K562 (cell line): ENCODE results near the gene ITGB1BP2. TPM values are rescaled to one million over a fixed set of nuclear protein-coding genes. Genes with fewer than 3 reads are reported as not detected.

ENCODE experiments used
- AFF4 ChIP-seq: sonication (generic); formaldehyde crosslinking; IDR thresholded peaks from 2 replicates; pipeline ENCODE4 v1.8.0; 2023; ENCODE audit warnings: mild to moderate bottlenecking, missing genetic modification reagents
- ATF7 ChIP-seq: fragments of 450-650 bp; IDR thresholded peaks from 2 replicates; pipeline ENCODE4 v1.7.1; 2014; ENCODE audit warnings: mild to moderate bottlenecking, moderate library complexity
- CAMTA2 ChIP-seq: fragments of 250-450 bp; sonication (Bioruptor Pico); conservative IDR thresholded peaks from 2 replicates; pipeline ENCODE4 v1.5.1; 2022
- CBX1 ChIP-seq: sonication (generic); IDR thresholded peaks from 2 replicates; pipeline ENCODE4 v1.6.1; 2016; ENCODE audit warnings: antibody characterized with exemption, low read depth, mild to moderate bottlenecking
- EGR1 ChIP-seq: fragments of 450-650 bp; conservative IDR thresholded peaks from 2 replicates; pipeline ENCODE4 v1.6.1; 2017; ENCODE audit warnings: mild to moderate bottlenecking
- HCFC1 ChIP-seq: IDR thresholded peaks from 2 replicates; pipeline ENCODE4 v1.6.1; 2012; ENCODE audit warnings: low read depth, low read length, improper control_type of control experiment
- HNRNPK ChIP-seq: fragments of 200-400 bp; formaldehyde crosslinking; IDR thresholded peaks from one replicate; pipeline ENCODE4 v1.6.1; 2018; ENCODE audit warnings: mild to moderate bottlenecking, low read depth, low read length; ENCODE audit not compliant: poor library complexity, severe bottlenecking
- MCM3 ChIP-seq: fragments of 450-650 bp; IDR thresholded peaks from 2 replicates; pipeline ENCODE4 v1.6.1; 2016
- MTA3 ChIP-seq: fragments of 450-650 bp; formaldehyde crosslinking; IDR thresholded peaks from 2 replicates; pipeline ENCODE4 v1.6.1; 2017; ENCODE audit warnings: mild to moderate bottlenecking, borderline replicate concordance
- NCOA4 ChIP-seq: fragments of 450-650 bp; IDR thresholded peaks from 2 replicates; pipeline ENCODE4 v1.6.1; 2018; ENCODE audit warnings: mild to moderate bottlenecking; ENCODE audit not compliant: partially characterized antibody
- SIN3B ChIP-seq: fragments of 450-650 bp; IDR thresholded peaks from 2 replicates; pipeline ENCODE4 v1.6.1; 2017; ENCODE audit warnings: low read depth, mild to moderate bottlenecking, moderate library complexity
- SNIP1 ChIP-seq: fragments of 450-650 bp; IDR thresholded peaks from 2 replicates; pipeline ENCODE4 v1.7.1; 2017; ENCODE audit warnings: low read depth, mild to moderate bottlenecking
- ZBTB8A ChIP-seq: fragments of 450-650 bp; IDR thresholded peaks from 2 replicates; pipeline ENCODE4 v1.6.1; 2018; ENCODE audit warnings: mild to moderate bottlenecking, moderate library complexity; ENCODE audit not compliant: partially characterized antibody
- ZC3H8 ChIP-seq: fragments of 450-650 bp; IDR thresholded peaks from 2 replicates; pipeline ENCODE4 v1.6.1; 2017
- ZNF140 ChIP-seq: fragments of 250-450 bp; sonication (Bioruptor Pico); IDR thresholded peaks from 2 replicates; pipeline ENCODE4 v1.8.0; 2021; ENCODE audit warnings: moderate library complexity, mild to moderate bottlenecking, inconsistent platforms
- ZNF354B ChIP-seq: fragments of 250-450 bp; sonication (Bioruptor Pico); IDR thresholded peaks from 2 replicates; pipeline ENCODE4 v1.4.0; 2020
- ZNF785 ChIP-seq: fragments of 250-450 bp; sonication (Bioruptor Pico); IDR thresholded peaks from 2 replicates; pipeline ENCODE4 v1.4.0; 2020; ENCODE audit warnings: mild to moderate bottlenecking
- polyA plus RNA-seq, 8 experiments: library from polyadenylated mRNA; depleted of rRNA in 4 of 8; stranded (reverse) in 5 of 8; unstranded in 3 of 8; fragments of >200 nt; fragmentation: Nextera tagmentation in 2 of 8; fragmentation: Illumina TruSeq in 1 of 8; extraction: Ambion mirVana in 2 of 8; extraction: Trizol in 1 of 8; gene quantifications; 2 replicates each; pipeline versions ENCODE4 v1.2.1 to v1.2.3, GENCODE V29; 2011 to 2014; ENCODE audit warnings: inconsistent platforms in 1 of 8, missing spikeins in 1 of 8
- total RNA-seq, 7 experiments: library from RNA; depleted of rRNA in 6 of 7; stranded (reverse); fragments of >200 nt in 6 of 7; fragmentation: Illumina TruSeq in 2 of 7; extraction: Trizol in 2 of 7; gene quantifications; 2 replicates each; pipeline versions ENCODE4 v1.2.1 to v1.2.3, GENCODE V29; 2011 to 2021; ENCODE audit warnings: low replicate concordance in 1 of 7
- TF ChIP-seq, protein P1 (sequence below): fragments of 450-650 bp; formaldehyde crosslinking; IDR thresholded peaks from 2 replicates; pipeline ENCODE4 v1.4.0; 2020; ENCODE audit warnings: mild to moderate bottlenecking
- TF ChIP-seq, protein P2 (sequence below): fragments of 150-350 bp; IDR thresholded peaks from 2 replicates; pipeline ENCODE4 v1.6.1; 2014; ENCODE audit warnings: low read depth, mild to moderate bottlenecking, low read length, borderline replicate concordance
- TF ChIP-seq, protein P3 (sequence below): fragments of 450-650 bp; formaldehyde crosslinking; conservative IDR thresholded peaks from 2 replicates; pipeline ENCODE4 v1.4.0; 2022; ENCODE audit warnings: mild to moderate bottlenecking, missing genetic modification characterization

The ITGB1BP2 gene
- total and polyA plus RNA-seq, 9 of the 15 experiments (the other 6 are each of a cell fraction or from before 2014, with no cell fraction given), result 1.6 to 4.0 (median 1.9) TPM

DNA sequence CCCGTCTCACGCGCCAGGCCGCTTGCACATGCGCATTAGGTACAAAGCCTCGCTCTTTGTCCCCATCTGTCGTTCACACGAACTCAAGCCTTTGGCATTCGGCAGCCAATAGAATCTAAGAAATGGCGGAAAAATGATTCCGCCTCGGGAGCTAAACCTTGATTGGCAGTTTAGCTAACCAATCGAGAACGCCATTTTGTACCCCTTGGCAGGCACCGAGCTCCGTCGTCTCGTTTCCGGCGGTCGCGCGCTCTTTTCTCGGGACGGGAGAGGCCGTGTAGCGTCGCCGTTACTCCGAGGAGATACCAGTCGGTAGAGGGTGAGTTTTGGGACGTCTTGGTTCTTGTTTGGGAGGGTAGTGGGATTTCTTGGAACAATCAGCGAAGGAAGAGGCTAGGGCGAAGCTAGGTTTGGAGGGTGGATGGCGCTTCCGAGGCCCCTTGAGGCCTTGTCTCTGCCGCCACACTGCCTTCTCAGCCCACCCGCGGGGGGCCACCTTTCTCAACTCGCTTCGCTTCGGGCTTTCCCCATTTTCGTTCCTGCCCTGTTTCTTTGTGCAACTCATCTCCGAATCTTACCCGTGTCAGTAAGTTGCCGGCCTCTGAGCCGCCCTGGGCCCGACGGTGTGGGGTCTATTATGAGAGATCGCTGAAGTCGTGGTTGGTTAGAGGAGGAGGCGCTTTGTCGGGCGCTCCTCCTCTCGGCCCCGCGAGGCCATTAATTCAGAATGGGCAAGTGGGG lies 18.0 kb upstream of the ITGB1BP2 start, which contains the start of gene NONO (continued):
- TF ChIP-seq HCFC1, result no peak
- TF ChIP-seq, protein P1, sequence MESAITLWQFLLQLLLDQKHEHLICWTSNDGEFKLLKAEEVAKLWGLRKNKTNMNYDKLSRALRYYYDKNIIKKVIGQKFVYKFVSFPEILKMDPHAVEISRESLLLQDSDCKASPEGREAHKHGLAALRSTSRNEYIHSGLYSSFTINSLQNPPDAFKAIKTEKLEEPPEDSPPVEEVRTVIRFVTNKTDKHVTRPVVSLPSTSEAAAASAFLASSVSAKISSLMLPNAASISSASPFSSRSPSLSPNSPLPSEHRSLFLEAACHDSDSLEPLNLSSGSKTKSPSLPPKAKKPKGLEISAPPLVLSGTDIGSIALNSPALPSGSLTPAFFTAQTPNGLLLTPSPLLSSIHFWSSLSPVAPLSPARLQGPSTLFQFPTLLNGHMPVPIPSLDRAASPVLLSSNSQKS, result no peak
- TF ChIP-seq, protein P2, sequence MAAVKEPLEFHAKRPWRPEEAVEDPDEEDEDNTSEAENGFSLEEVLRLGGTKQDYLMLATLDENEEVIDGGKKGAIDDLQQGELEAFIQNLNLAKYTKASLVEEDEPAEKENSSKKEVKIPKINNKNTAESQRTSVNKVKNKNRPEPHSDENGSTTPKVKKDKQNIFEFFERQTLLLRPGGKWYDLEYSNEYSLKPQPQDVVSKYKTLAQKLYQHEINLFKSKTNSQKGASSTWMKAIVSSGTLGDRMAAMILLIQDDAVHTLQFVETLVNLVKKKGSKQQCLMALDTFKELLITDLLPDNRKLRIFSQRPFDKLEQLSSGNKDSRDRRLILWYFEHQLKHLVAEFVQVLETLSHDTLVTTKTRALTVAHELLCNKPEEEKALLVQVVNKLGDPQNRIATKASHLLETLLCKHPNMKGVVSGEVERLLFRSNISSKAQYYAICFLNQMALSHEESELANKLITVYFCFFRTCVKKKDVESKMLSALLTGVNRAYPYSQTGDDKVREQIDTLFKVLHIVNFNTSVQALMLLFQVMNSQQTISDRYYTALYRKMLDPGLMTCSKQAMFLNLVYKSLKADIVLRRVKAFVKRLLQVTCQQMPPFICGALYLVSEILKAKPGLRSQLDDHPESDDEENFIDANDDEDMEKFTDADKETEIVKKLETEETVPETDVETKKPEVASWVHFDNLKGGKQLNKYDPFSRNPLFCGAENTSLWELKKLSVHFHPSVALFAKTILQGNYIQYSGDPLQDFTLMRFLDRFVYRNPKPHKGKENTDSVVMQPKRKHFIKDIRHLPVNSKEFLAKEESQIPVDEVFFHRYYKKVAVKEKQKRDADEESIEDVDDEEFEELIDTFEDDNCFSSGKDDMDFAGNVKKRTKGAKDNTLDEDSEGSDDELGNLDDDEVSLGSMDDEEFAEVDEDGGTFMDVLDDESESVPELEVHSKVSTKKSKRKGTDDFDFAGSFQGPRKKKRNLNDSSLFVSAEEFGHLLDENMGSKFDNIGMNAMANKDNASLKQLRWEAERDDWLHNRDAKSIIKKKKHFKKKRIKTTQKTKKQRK, result no peak
- TF ChIP-seq, protein P3, sequence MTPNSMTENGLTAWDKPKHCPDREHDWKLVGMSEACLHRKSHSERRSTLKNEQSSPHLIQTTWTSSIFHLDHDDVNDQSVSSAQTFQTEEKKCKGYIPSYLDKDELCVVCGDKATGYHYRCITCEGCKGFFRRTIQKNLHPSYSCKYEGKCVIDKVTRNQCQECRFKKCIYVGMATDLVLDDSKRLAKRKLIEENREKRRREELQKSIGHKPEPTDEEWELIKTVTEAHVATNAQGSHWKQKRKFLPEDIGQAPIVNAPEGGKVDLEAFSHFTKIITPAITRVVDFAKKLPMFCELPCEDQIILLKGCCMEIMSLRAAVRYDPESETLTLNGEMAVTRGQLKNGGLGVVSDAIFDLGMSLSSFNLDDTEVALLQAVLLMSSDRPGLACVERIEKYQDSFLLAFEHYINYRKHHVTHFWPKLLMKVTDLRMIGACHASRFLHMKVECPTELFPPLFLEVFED (CRISPR knock-in tag), result no peak
- TF ChIP-seq MCM3, result no peak
- TF ChIP-seq HNRNPK, result no peak
- TF ChIP-seq NCOA4, result no peak
- TF ChIP-seq SIN3B, result no peak
- TF ChIP-seq ATF7, result peak; percentile 14; the same call in 1 of the 2 replicates
- no peak for TF ChIP-seq ZBTB8A
- TF ChIP-seq ZC3H8, result no peak
- no peak for TF ChIP-seq ZNF785 (CRISPR knock-in tag)
- TF ChIP-seq ZNF140, result no peak
- TF ChIP-seq AFF4 (CRISPR knock-in tag), result no peak
- no peak for TF ChIP-seq CBX1
- no peak for TF ChIP-seq EGR1
- TF ChIP-seq CAMTA2 (CRISPR knock-in tag), result no peak
- peak; percentile 47; the same call in 1 of the 2 replicates for TF ChIP-seq MTA3
- TF ChIP-seq SNIP1, result no peak
- TF ChIP-seq ZNF354B (CRISPR knock-in tag), result no peak
